Cardiac muscle cell (in vitro differentiated cells and primary cell): ENCODE measurements around the gene SLC9C1. TPM values are rescaled to one million over a fixed set of nuclear protein-coding genes. Genes with fewer than 3 reads are reported as not detected.

Experiments
- DNase-seq, 2 donors: peaks; one replicate each; pipeline versions ENCODE4 v3.0.0 to v3.0.0-alpha.2; 2010 to 2017; ENCODE audit warnings: low read depth in 1 of 2, low spot score in 1 of 2
- H3K27ac ChIP-seq: fragments of 200-600 bp; sonication (generic); 2 replicates; pipeline ENCODE4 v1.5.1; 2016
- H3K27me3 ChIP-seq: fragments of 200-600 bp; sonication (generic); 2 replicates; pipeline ENCODE4 v1.6.0; 2016; ENCODE audit warnings: control low read depth
- H3K36me3 ChIP-seq: fragments of 200-600 bp; sonication (generic); 2 replicates; pipeline ENCODE4 v1.5.1; 2016; ENCODE audit warnings: control low read depth
- H3K4me1 ChIP-seq: fragments of 200-600 bp; sonication (generic); 2 replicates; pipeline ENCODE4 v1.8.1; 2017; ENCODE audit warnings: low read depth, mild to moderate bottlenecking, mixed run types
- H3K4me3 ChIP-seq: fragments of 200-600 bp; sonication (generic); 2 replicates; pipeline ENCODE4 v1.5.1; 2016; ENCODE audit warnings: mild to moderate bottlenecking
- H3K9me3 ChIP-seq: fragments of 200-600 bp; sonication (generic); 2 replicates; pipeline ENCODE4 v1.5.1; 2017; ENCODE audit warnings: low read depth, mild to moderate bottlenecking, control low read depth
- polyA plus RNA-seq: library from polyadenylated mRNA; unstranded; fragments of >200 nt; fragmentation: Nextera tagmentation; extraction: Ambion mirVana; gene quantifications from 2 replicates; pipeline ENCODE4 v1.2.1, GENCODE V29; 2016
- total RNA-seq: library from RNA; depleted of rRNA; stranded (reverse); fragments of >200 nt; gene quantifications from 2 replicates; pipeline ENCODE4 v1.2.3, GENCODE V29; 2016
- TF ChIP-seq, protein P1 (sequence below): IDR thresholded peaks from 2 replicates; pipeline ENCODE4 v1.5.1; 2012; ENCODE audit warnings: low read depth, mild to moderate bottlenecking, low read length

The SLC9C1 gene
- total RNA-seq (0.12 TPM in 1 of 2 replicates, not detected in the other), polyA plus RNA-seq (0.12 and 0.22 TPM in 2 replicates)

GRCh38 chr3:112293368-112294321 lies at the start of gene SLC9C1:
Gene SLC9C1, minus strand, starts transcription at chr3:112294216. Its CDS starts 7,425 bp downstream, at chr3:112286791.
- TF ChIP-seq, protein P1, sequence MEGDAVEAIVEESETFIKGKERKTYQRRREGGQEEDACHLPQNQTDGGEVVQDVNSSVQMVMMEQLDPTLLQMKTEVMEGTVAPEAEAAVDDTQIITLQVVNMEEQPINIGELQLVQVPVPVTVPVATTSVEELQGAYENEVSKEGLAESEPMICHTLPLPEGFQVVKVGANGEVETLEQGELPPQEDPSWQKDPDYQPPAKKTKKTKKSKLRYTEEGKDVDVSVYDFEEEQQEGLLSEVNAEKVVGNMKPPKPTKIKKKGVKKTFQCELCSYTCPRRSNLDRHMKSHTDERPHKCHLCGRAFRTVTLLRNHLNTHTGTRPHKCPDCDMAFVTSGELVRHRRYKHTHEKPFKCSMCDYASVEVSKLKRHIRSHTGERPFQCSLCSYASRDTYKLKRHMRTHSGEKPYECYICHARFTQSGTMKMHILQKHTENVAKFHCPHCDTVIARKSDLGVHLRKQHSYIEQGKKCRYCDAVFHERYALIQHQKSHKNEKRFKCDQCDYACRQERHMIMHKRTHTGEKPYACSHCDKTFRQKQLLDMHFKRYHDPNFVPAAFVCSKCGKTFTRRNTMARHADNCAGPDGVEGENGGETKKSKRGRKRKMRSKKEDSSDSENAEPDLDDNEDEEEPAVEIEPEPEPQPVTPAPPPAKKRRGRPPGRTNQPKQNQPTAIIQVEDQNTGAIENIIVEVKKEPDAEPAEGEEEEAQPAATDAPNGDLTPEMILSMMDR = peak; percentile 64
- H3K4me3 ChIP-seq = no peak within 1 kb of the TSS
- H3K27me3 ChIP-seq = no peaks in the 10 kb centered on the region
- H3K36me3 ChIP-seq = no peaks in the 10 kb centered on the region
- peaks cover 9% of the 10 kb centered on the region for H3K4me1 ChIP-seq
- peak within 1 kb of the TSS; percentile 82 for H3K27ac ChIP-seq
- DNase-seq = peak; percentile 79 to 92
- H3K9me3 ChIP-seq = no peaks in the 10 kb centered on the region

DNA sequence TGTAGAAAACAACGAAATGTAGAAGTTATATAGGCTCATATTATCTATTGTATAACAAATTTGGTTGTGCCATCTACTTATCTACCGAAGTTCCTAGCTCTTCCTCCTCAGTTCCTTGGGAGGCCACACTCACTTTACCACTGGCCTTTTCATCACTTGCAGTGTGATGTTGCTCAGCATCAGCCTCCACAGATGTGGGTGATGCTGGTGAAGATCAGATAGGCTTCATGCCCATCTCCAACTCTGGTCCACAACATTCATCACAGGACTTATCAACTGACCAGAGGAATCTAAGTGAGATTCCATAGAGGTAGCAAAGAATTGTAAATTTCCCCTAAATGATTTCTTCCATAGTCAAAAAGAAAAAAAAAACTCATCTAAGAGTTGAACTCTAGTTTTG lies 47.4 kb upstream of the SLC9C1 start:
- H3K4me3 ChIP-seq = no peak overlapping the region
- no peaks in the 10 kb centered on the region for H3K4me1 ChIP-seq
- TF ChIP-seq, protein P1 = no peak
- DNase-seq = no peak
- no peaks in the 10 kb centered on the region for H3K36me3 ChIP-seq
- no peaks in the 10 kb centered on the region for H3K9me3 ChIP-seq
- no peaks in the 10 kb centered on the region for H3K27me3 ChIP-seq
- no peak overlapping the region for H3K27ac ChIP-seq

GRCh38 chr3:112339609-112340008 lies 45.6 kb upstream of the SLC9C1 start:
- TF ChIP-seq, protein P1 = no peak
- no peak overlapping the region for H3K4me3 ChIP-seq

DNA sequence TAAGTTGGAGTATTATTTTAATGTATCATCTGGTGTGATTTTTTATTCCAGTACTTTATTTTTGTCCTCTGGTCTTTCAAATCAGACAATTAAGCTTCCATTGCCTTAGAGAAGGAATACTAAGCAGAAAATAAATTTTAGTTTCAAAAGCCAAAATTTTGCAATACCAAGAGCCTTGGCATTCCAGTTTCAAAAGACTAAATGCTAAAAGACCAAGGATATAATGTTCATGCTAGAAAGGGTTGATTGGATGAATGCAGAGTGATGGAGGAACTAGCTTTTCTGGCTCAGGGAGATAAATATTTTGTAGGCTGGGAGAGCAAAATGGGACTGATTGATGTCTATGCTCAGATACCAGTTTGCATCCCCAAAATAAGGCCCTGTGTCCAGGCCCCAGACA lies 45.1 kb upstream of the SLC9C1 start:
- no peaks in the 10 kb centered on the region for H3K36me3 ChIP-seq
- no peak for DNase-seq
- TF ChIP-seq, protein P1 = no peak
- H3K27me3 ChIP-seq = no peaks in the 10 kb centered on the region
- no peak overlapping the region for H3K4me3 ChIP-seq
- no peaks in the 10 kb centered on the region for H3K4me1 ChIP-seq
- no peaks in the 10 kb centered on the region for H3K9me3 ChIP-seq
- H3K27ac ChIP-seq = no peak overlapping the region

More at GRCh38 chr3:112339609-112340008, 45.6 kb upstream of the SLC9C1 start:
- Histone ChIP-seq H3K4me1 (no peaks in the 10 kb centered on the region), H3K36me3 (no peaks in the 10 kb centered on the region), H3K27me3 (no peaks in the 10 kb centered on the region), H3K27ac (no peak overlapping the region), H3K9me3 (no peaks in the 10 kb centered on the region)
- no peak for DNase-seq

GRCh38 chr3:112338727-112339056 lies 44.7 kb upstream of the SLC9C1 start:
- TF ChIP-seq, protein P1 = no peak

More at GRCh38 chr3:112338727-112339056, 44.7 kb upstream of the SLC9C1 start:
- no peak for DNase-seq
- Histone ChIP-seq H3K4me1 (no peaks in the 10 kb centered on the region), H3K27me3 (no peaks in the 10 kb centered on the region), H3K9me3 (no peaks in the 10 kb centered on the region), H3K27ac (no peak overlapping the region), H3K36me3 (no peaks in the 10 kb centered on the region), H3K4me3 (no peak overlapping the region)
